OCI-M2 (cell line): ENCODE data around the gene TRAF4.
"Not testable (repeated sequence)": the region's sequence is repeated elsewhere in the genome, so short reads cannot be mapped to it uniquely, and the experiment has no call there.

Experiments
- DNase-seq: peaks from one replicate; lab custom pipeline; 2025; ENCODE audit not compliant: unreplicated experiment; lab: John Stamatoyannopoulos, UW

The TRAF4 gene

GRCh38 chr17:28714281-28714680 lies 29.5 kb upstream of the TRAF4 start:
- DNase-seq: no peak

- no peak for DNase-seq
Measured at GRCh38 chr17:28715217-28715616, 28.6 kb upstream of the TRAF4 start.

GRCh38 chr17:28716740-28717577 lies 26.9 kb upstream of the TRAF4 start:
- DNase-seq: no peak

GRCh38 chr17:28717578-28718332 lies 26.1 kb upstream of the TRAF4 start, which contains the start of gene RAB34:
Gene RAB34, minus strand, starts transcription at chr17:28717868. Its CDS starts 602 bp downstream, at chr17:28717266.
- DNase-seq: no peak

GRCh38 chr17:28718333-28719020 lies 25.3 kb upstream of the TRAF4 start:
- DNase-seq: no peak

- no peak for DNase-seq
Measured at GRCh38 chr17:28719021-28719433, 24.8 kb upstream of the TRAF4 start.

GRCh38 chr17:28720247-28720996 lies 23.4 kb upstream of the TRAF4 start:
- no peak for DNase-seq

- not testable (repeated sequence) for DNase-seq
Measured at GRCh38 chr17:28720997-28721329, 22.8 kb upstream of the TRAF4 start.

GRCh38 chr17:28722417-28723158 lies 21.2 kb upstream of the TRAF4 start:
- no peak for DNase-seq

- DNase-seq: no peak
Measured at GRCh38 chr17:28723159-28723835, 20.5 kb upstream of the TRAF4 start.

GRCh38 chr17:28723836-28724499 lies 19.8 kb upstream of the TRAF4 start:
- DNase-seq: not testable (repeated sequence)

- no peak for DNase-seq
Measured at GRCh38 chr17:28724500-28725165, 19.2 kb upstream of the TRAF4 start.

- DNase-seq: no peak
Measured at GRCh38 chr17:28725166-28725659, 18.6 kb upstream of the TRAF4 start.

GRCh38 chr17:28725660-28726225 lies 18.1 kb upstream of the TRAF4 start:
- no peak for DNase-seq

GRCh38 chr17:28726226-28726626 lies 17.6 kb upstream of the TRAF4 start, which contains the start of gene TLCD1:
Gene TLCD1, minus strand, starts transcription at chr17:28726233. Its CDS starts 136 bp downstream, at chr17:28726097.
- DNase-seq: no peak

GRCh38 chr17:28726627-28727491 lies 17.0 kb upstream of the TRAF4 start:
- peak; percentile 59 for DNase-seq
